ENCODE results near the gene PDIK1L. TPM values are rescaled to one million over a fixed set of nuclear protein-coding genes. Genes with fewer than 3 reads are reported as not detected.
A peak's percentile ranks its signal among the peaks of the same experiment; 100 is the strongest.

The PDIK1L gene
- polyA plus RNA-seq, 3 donors, result 1.2 to 2.5 (median 2.3) TPM

GRCh38 chr1:26119892-26120608, 8.4 kb downstream of the PDIK1L start:
- no peaks in the 10 kb centered on the region for H3K9me3 ChIP-seq (replicated peaks in 1 of 2; ENCODE audit: control insufficient read depth in 1 of 2, insufficient read depth in 1 of 2, low read length in 2 of 2)
- peak overlapping the region; percentile 2 for H3K4me2 ChIP-seq (replicated peaks; ENCODE audit: extremely low read depth, low read length, poor library complexity, severe bottlenecking)
- H3K27ac ChIP-seq (ENCODE audit: low read depth in 1 of 2, low read length in 2 of 2), result peak overlapping the region in 1 of 2 donors; percentile 53
- peaks cover 35 to 52% of the 10 kb centered on the region in 2 donors for H3K4me1 ChIP-seq (ENCODE audit: control insufficient read depth in 1 of 2, insufficient read depth in 2 of 2, low read length in 2 of 2)
- H3K4me3 Mint-ChIP-seq, result peak overlapping the region in 1 of 2 donors; percentile 31
- H3K27me3 Mint-ChIP-seq (ENCODE audit: low read depth in 3 of 3), result no peaks in the 10 kb centered on the region
- peaks cover 66% of the 10 kb centered on the region for H3K79me2 ChIP-seq (ENCODE audit: insufficient read depth, low read length)
- WGBS (ENCODE audit: insufficient coverage), result 10% methylated on average over 3 of the region's 9 CpGs
- H3K4me3 ChIP-seq (replicated peaks in 1 of 3; ENCODE audit: low read depth in 2 of 3, low read length in 3 of 3), result no peak overlapping the region
- TF ChIP-seq CTCF (IDR thresholded peaks at IDR 0.05), result no peak
- H3K9me3 Mint-ChIP-seq, result peaks cover 0 to 2% (median 0%) of the 10 kb centered on the region in 7 donors
- no peak overlapping the region for H3K9ac ChIP-seq (ENCODE audit: insufficient read depth, low read length, poor library complexity, severe bottlenecking)
- H2AFZ ChIP-seq (ENCODE audit: insufficient read depth, low read depth, low read length, poor library complexity, severe bottlenecking), result no peak overlapping the region
- H3K4me1 Mint-ChIP-seq, result peaks cover 49% of the 10 kb centered on the region
- H4K20me1 ChIP-seq (ENCODE audit: insufficient read depth, low read length), result no peaks in the 10 kb centered on the region
- no peak for DNase-seq
- H3K36me3 Mint-ChIP-seq, result peaks cover 20 to 43% of the 10 kb centered on the region in 2 donors
- H3K27ac Mint-ChIP-seq, result peak overlapping the region in 6 of 7 donors; percentile 18 to 83 (median 60)
- intact Hi-C loops (cut with micrococcal nuclease), result loop anchor here in 1 of 2 donors (5.0 to 10.0 kb wide), 2 partner anchors 42 to 195 kb away; partner anchors contain the start of gene CD52
- H3K27me3 ChIP-seq (ENCODE audit: control insufficient read depth in 2 of 2, insufficient read depth in 2 of 2, low read length in 2 of 2), result no peaks in the 10 kb centered on the region
- peaks cover 17 to 38% of the 10 kb centered on the region in 2 donors for H3K36me3 ChIP-seq (replicated peaks in 1 of 2; ENCODE audit: control insufficient read depth in 1 of 2, insufficient read depth in 2 of 2, low read length in 2 of 2)

DNA sequence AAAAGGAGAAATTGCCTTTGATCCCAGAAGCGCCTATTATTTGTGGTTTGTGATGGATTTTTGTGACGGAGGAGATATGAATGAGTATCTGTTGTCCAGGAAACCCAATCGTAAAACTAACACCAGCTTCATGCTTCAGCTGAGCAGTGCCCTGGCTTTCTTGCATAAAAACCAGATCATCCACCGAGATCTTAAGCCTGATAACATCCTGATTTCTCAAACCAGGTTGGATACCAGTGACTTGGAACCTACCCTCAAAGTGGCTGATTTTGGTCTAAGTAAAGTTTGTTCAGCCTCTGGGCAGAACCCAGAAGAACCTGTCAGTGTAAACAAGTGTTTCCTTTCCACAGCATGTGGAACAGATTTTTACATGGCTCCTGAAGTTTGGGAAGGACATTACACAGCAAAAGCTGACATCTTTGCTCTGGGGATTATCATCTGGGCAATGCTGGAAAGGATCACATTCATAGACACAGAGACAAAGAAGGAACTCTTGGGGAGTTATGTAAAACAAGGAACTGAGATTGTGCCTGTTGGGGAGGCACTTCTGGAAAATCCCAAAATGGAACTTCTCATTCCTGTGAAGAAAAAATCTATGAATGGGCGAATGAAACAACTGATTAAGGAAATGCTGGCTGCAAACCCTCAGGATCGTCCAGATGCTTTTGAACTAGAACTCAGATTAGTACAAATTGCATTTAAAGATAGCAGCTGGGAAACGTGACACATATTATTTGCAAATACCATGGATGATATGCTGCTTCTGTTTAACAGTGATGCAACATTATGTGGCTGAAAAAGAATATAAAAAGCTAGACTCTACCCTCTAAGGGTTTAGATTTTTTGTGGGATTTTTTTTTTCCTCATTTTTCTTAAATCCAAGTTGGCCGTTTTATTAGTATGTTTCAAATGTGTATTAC, 10.5 kb downstream of the PDIK1L start:
- Histone ChIP-seq H3K4me3 (replicated peaks in 1 of 3; ENCODE audit: low read depth in 2 of 3, low read length in 3 of 3) (peak overlapping the region in 1 of 3 experiments; percentile 29), H3K27me3 (ENCODE audit: control insufficient read depth in 2 of 2, insufficient read depth in 2 of 2, low read length in 2 of 2) (no peaks in the 10 kb centered on the region), H3K27ac (ENCODE audit: low read depth in 1 of 2, low read length in 2 of 2) (peak overlapping the region in 1 of 2 donors; percentile 77), H3K4me1 (ENCODE audit: control insufficient read depth in 1 of 2, insufficient read depth in 2 of 2, low read length in 2 of 2) (peaks cover 51 to 73% of the 10 kb centered on the region in 2 donors), H3K79me2 (ENCODE audit: insufficient read depth, low read length) (peaks cover 57% of the 10 kb centered on the region), H3K9ac (ENCODE audit: insufficient read depth, low read length, poor library complexity, severe bottlenecking) (no peak overlapping the region), H4K20me1 (ENCODE audit: insufficient read depth, low read length) (no peaks in the 10 kb centered on the region), H3K9me3 (replicated peaks in 1 of 2; ENCODE audit: control insufficient read depth in 1 of 2, insufficient read depth in 1 of 2, low read length in 2 of 2) (no peaks in the 10 kb centered on the region), H2AFZ (ENCODE audit: insufficient read depth, low read depth, low read length, poor library complexity, severe bottlenecking) (peak overlapping the region; percentile 2), H3K36me3 (replicated peaks in 1 of 2; ENCODE audit: control insufficient read depth in 1 of 2, insufficient read depth in 2 of 2, low read length in 2 of 2) (peaks cover 13 to 23% of the 10 kb centered on the region in 2 donors), H3K4me2 (replicated peaks; ENCODE audit: extremely low read depth, low read length, poor library complexity, severe bottlenecking) (peak overlapping the region; percentile 51)
- intact Hi-C loops (cut with micrococcal nuclease), result loop anchor here in 1 of 2 donors (5.0 kb wide), 1 partner anchor 40 kb away; no protein-coding TSS in a partner anchor
- TF ChIP-seq CTCF (IDR thresholded peaks at IDR 0.05), result no peak
- H3K4me1 Mint-ChIP-seq, result peaks cover 68% of the 10 kb centered on the region
- peaks cover 0 to 2% (median 0%) of the 10 kb centered on the region in 7 donors for H3K9me3 Mint-ChIP-seq
- DNase-seq, result peak; percentile 21 to 77 (median 59)
- H3K27ac Mint-ChIP-seq, result peak overlapping the region; percentile 47 to 84 (median 63)
- peaks cover 18 to 31% of the 10 kb centered on the region in 2 donors for H3K36me3 Mint-ChIP-seq
- H3K27me3 Mint-ChIP-seq (ENCODE audit: low read depth in 3 of 3), result no peaks in the 10 kb centered on the region
- WGBS (ENCODE audit: insufficient coverage), result 0% methylated on average over 2 of the region's 8 CpGs
- H3K4me3 Mint-ChIP-seq, result no peak overlapping the region

Measured in CD14-positive monocyte (primary cell).